Choroid plexus epithelial cell (primary cell): Measurements from ENCODE around the gene SPATA25.

ENCODE experiments used
- DNase-seq: peaks from one replicate; pipeline ENCODE4 v3.0.0-alpha.2; 2010; ENCODE audit warnings: low read depth
- H3K4me3 ChIP-seq: 2 replicates; pipeline ENCODE4 v1.5.1; 2011; ENCODE audit warnings: low read depth, mild to moderate bottlenecking, control low read depth, low read length, moderate library complexity
- TF ChIP-seq, protein P1 (sequence below): conservative IDR thresholded peaks from 2 replicates; pipeline ENCODE4 v1.5.1; 2011; ENCODE audit warnings: low read depth, mild to moderate bottlenecking, control low read depth, inconsistent platforms, low read length, moderate library complexity

SPATA25 gene

DNA sequence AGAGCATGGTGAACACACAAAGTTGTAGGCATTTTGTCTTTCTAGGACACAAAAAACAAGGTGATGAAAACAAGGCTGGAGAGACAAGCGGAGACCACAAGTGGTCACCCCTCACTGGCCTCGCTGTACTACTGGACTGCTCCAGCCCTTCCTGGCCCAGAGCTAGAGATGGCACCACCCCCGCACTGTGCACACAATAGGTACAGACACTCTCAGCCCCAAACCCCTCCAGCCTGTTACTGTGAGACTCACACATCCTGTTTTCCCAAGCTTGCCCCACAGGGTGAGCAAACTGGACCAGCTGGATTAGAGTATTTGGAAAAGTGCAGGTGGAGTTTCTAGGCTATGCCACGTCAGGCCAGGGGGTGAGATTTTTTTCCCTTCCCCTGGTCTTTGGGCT, 14.8 kb downstream of the SPATA25 start:
- no peak for DNase-seq
- no peak overlapping the region for H3K4me3 ChIP-seq
- TF ChIP-seq, protein P1, sequence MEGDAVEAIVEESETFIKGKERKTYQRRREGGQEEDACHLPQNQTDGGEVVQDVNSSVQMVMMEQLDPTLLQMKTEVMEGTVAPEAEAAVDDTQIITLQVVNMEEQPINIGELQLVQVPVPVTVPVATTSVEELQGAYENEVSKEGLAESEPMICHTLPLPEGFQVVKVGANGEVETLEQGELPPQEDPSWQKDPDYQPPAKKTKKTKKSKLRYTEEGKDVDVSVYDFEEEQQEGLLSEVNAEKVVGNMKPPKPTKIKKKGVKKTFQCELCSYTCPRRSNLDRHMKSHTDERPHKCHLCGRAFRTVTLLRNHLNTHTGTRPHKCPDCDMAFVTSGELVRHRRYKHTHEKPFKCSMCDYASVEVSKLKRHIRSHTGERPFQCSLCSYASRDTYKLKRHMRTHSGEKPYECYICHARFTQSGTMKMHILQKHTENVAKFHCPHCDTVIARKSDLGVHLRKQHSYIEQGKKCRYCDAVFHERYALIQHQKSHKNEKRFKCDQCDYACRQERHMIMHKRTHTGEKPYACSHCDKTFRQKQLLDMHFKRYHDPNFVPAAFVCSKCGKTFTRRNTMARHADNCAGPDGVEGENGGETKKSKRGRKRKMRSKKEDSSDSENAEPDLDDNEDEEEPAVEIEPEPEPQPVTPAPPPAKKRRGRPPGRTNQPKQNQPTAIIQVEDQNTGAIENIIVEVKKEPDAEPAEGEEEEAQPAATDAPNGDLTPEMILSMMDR: no peak

DNA sequence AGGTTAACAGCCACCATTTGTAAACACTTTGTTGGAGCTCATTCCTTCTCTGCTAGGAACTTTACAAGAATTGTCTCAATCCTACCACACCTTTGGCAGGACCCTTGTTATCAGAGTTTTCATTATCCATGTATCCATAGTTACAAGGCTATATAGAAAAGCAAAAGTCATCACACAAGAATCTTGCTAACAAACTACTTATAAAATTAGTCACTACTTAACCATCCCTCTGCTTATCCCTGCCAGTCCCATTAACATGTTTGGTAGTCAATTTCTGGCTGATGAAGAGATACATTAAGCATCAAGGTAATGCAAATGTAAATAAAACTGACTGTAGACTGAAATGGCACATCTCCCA, 19.6 kb downstream of the SPATA25 start:
- TF ChIP-seq, protein P1: no peak
- no peak overlapping the region for H3K4me3 ChIP-seq
- DNase-seq: peak; percentile 47

DNA sequence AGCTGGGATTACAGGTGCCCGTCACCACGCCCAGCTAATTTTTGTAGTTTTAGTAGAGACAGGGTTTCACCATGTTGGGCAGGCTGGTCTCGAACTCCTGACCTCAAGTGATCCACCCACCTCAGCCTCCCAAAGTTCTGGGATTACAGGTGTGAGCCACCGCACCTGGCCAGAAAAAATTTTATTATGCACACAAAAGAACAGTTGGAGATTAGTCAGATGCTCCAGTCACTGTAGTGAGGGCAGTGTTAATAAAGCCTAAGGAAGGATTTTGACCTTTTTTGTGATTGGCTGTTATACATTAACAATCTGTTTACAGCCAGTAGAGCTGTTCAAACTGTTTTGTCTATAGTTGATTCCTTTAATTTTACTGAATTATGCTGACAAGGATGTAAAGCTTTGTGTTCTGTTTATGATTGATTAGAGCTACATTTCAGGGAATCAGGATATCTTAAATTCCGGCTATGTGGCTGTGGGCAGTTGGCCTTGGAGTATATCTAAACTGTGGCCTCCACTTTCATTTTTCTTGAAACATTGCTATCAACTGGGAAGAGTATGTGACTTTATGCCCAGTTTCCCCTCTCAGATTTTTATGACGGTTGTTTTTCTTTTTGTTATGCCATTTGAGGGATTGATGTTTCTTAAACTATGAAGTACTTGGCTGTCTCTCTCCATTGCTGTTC, 20.1 kb downstream of the SPATA25 start:
- TF ChIP-seq, protein P1: no peak
- DNase-seq: no peak
- H3K4me3 ChIP-seq: no peak overlapping the region

DNA sequence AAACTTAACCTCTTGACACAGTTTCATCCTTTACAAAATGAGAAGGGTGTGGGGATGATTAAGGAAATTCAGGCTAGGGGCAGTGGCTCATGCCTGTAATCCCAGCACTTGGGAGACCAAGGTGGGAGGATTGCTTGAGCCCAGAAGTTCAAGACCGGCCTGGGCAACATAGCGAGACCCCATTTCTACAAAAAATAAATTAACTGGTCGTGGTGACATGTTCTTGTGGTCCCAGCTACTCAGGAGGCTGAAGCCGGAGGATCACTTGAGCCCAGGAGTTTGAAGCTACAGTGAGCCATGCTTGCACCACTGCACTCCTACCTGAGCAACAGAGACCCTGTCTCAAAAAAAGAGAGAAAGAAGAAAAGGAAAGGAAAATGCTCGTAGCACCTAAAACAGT, 21.0 kb downstream of the SPATA25 start:
- DNase-seq: no peak
- TF ChIP-seq, protein P1: no peak
- no peak overlapping the region for H3K4me3 ChIP-seq

DNA sequence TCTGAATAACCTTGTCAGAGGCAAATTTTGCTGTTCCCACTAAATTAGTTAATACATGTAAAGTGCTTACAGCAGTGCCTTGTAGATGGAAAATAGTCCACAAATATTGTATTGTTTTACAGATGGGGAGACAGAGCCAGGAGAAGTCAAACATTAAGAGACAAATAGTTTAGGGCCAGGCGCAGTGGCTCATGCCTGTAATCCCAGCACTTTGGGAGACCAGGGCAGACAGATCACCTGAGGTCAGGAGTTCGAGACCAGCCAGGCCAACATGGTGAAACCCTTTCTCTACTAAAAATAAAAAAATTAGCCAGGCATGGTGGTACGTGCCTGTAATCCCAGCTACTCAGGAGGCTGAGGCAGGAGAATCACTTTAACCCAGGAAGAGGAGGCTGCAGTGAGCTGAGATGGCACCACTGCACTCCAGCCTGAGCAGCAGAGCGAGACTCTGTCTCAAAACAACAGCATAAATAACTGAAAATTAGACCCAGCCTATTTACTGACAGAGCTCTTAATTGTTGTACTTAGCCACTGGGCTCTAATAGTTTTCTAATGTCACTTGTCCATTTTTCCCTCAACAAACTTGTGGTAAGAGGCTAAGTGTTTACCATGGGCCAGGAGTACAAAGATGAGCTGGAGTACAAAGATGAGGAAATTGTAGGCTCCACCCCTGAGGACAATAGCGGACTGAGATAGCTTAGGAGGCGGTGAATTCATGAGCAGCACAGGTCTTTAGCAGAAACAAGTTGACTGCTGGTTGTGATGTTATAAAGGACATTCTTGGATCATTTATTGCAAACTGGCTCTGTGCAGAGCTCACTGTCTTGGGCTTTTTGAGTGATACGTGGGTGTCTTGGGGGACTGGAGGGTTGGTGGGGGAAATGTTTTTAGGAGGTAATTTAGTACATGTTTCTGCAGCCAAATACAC, 23.6 kb downstream of the SPATA25 start:
- no peak overlapping the region for H3K4me3 ChIP-seq
- TF ChIP-seq, protein P1: no peak
- no peak for DNase-seq

DNA sequence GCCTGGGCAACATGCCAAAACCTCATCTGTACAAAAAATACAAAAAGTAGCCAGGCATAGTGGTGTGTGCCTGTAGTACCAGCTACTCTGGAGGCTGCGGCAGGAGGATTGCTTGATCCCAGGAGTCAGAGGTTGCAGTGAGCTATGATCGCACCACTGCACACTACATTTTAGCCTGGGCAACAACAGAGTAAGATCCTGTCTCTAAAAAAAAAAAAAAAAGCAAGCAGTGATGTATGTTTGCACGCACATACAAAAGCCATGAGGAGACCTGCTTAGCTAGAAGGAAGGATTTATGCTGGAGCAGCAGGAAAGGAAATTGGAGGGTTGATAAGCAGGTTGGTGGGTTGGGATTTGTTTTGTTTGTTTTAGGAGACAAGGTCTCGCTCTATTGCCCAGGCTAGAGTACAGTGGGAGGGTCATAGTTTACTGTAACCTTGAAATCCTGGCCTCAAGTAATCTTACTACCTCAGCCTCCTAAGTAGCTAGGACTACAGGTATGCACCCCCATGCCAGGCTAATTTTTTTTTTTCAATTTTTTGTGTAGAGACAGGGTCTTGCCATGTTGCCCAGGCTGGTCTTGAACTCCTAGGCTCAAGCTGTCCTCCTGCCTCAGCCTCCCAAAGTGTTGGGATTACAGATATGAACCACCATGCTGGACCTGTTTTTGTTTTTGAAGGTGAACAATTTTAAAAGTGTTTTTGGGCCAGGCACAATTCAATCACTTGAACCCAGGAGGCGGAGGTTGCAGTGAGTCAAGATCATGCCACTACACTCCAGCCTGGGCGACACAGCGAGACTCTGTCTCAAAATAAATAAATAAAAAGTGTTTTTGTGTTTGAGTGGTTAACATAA, 26.0 kb downstream of the SPATA25 start:
- no peak for DNase-seq
- TF ChIP-seq, protein P1: no peak
- no peak overlapping the region for H3K4me3 ChIP-seq
